HEK293 (cell line): ENCODE measurements around the gene ZFAND6.

Source experiments
- GFI1B ChIP-seq: fragments of 450-650 bp; formaldehyde crosslinking; IDR thresholded peaks from 2 replicates; pipeline ENCODE4 v1.5.1; 2016; ENCODE audit warnings: missing biosample characterization, missing genetic modification characterization
- GLI2 ChIP-seq: fragments of 450-650 bp; formaldehyde crosslinking; IDR thresholded peaks from 2 replicates; pipeline ENCODE4; 2017; ENCODE audit warnings: missing biosample characterization, missing genetic modification characterization, low read depth, borderline replicate concordance
- GLIS2 ChIP-seq: fragments of 450-650 bp; formaldehyde crosslinking; IDR thresholded peaks from 2 replicates; pipeline ENCODE4 v1.5.1; 2016; ENCODE audit warnings: missing biosample characterization, missing genetic modification characterization
- KLF9 ChIP-seq: fragments of 450-650 bp; formaldehyde crosslinking; IDR thresholded peaks from 2 replicates; pipeline ENCODE4 v1.5.1; 2016; ENCODE audit warnings: missing biosample characterization, missing genetic modification characterization, low read depth
- MZF1 ChIP-seq: fragments of 450-650 bp; formaldehyde crosslinking; IDR thresholded peaks from 2 replicates; pipeline ENCODE4 v1.5.1; 2017; ENCODE audit warnings: missing biosample characterization, missing genetic modification characterization, borderline replicate concordance
- OVOL3 ChIP-seq: fragments of 450-650 bp; formaldehyde crosslinking; IDR thresholded peaks from 2 replicates; pipeline ENCODE4 v1.5.1; 2016; ENCODE audit warnings: missing biosample characterization, missing genetic modification characterization
- SP2 ChIP-seq: fragments of 450-650 bp; formaldehyde crosslinking; IDR thresholded peaks from 2 replicates; pipeline ENCODE4 v1.5.1; 2016; ENCODE audit warnings: missing biosample characterization, missing genetic modification characterization
- ZBTB1 ChIP-seq: fragments of 450-650 bp; formaldehyde crosslinking; IDR thresholded peaks from 2 replicates; pipeline ENCODE4 v1.5.1; 2016; ENCODE audit warnings: missing biosample characterization, missing genetic modification characterization
- ZBTB49 ChIP-seq: fragments of 450-650 bp; formaldehyde crosslinking; IDR thresholded peaks from 2 replicates; pipeline ENCODE4 v1.5.1; 2016; ENCODE audit warnings: missing biosample characterization, missing genetic modification characterization, low read depth
- ZEB2 ChIP-seq: fragments of 450-650 bp; formaldehyde crosslinking; IDR thresholded peaks from 2 replicates; pipeline ENCODE4 v1.5.1; 2016; ENCODE audit warnings: missing biosample characterization, missing genetic modification characterization
- ZFP3 ChIP-seq: fragments of 450-650 bp; formaldehyde crosslinking; IDR thresholded peaks from 2 replicates; pipeline ENCODE4 v1.5.1; 2016; ENCODE audit warnings: low read depth, missing biosample characterization, missing genetic modification characterization
- ZFP69B ChIP-seq: fragments of 450-650 bp; formaldehyde crosslinking; IDR thresholded peaks from 2 replicates; pipeline ENCODE4 v1.5.1; 2016; ENCODE audit warnings: missing biosample characterization, missing genetic modification characterization
- ZNF274 ChIP-seq, 2 experiments: fragments of 200-500 bp in 1 of 2; fragments of 450-650 bp in 1 of 2; sonication (Bioruptor generic) in 1 of 2; formaldehyde crosslinking in 1 of 2; IDR thresholded peaks; 2 replicates each; pipeline versions ENCODE4 v1.5.1 to v1.6.1; 2014 to 2016; ENCODE audit warnings: borderline replicate concordance in 1 of 2, inconsistent platforms in 1 of 2, low read length in 1 of 2, missing biosample characterization in 1 of 2, missing genetic modification characterization in 1 of 2
- ZNF324 ChIP-seq: fragments of 450-650 bp; formaldehyde crosslinking; IDR thresholded peaks from 2 replicates; pipeline ENCODE4 v1.5.1; 2016; ENCODE audit warnings: missing biosample characterization, missing genetic modification characterization
- ZNF510 ChIP-seq: fragments of 450-650 bp; formaldehyde crosslinking; IDR thresholded peaks from 2 replicates; pipeline ENCODE4 v1.5.1; 2018; ENCODE audit warnings: mild to moderate bottlenecking, missing genetic modification characterization, missing biosample characterization; ENCODE audit not compliant: insufficient replicate concordance
- ZNF610 ChIP-seq: fragments of 450-650 bp; formaldehyde crosslinking; IDR thresholded peaks from 2 replicates; pipeline ENCODE4 v1.5.1; 2016; ENCODE audit warnings: missing biosample characterization, missing genetic modification characterization, borderline replicate concordance
- ZNF623 ChIP-seq: fragments of 450-650 bp; formaldehyde crosslinking; IDR thresholded peaks from 2 replicates; pipeline ENCODE4 v1.5.1; 2016; ENCODE audit warnings: missing biosample characterization, missing genetic modification characterization
- ZNF629 ChIP-seq: fragments of 450-650 bp; formaldehyde crosslinking; IDR thresholded peaks from 2 replicates; pipeline ENCODE4 v1.5.1; 2017; ENCODE audit warnings: missing biosample characterization, missing genetic modification characterization
- ZNF660 ChIP-seq: fragments of 450-650 bp; IDR thresholded peaks from 2 replicates; pipeline ENCODE4 v1.5.1; 2018; ENCODE audit warnings: missing biosample characterization, mild to moderate bottlenecking, missing genetic modification characterization
- ZNF76 ChIP-seq: fragments of 450-650 bp; formaldehyde crosslinking; IDR thresholded peaks from 2 replicates; pipeline ENCODE4; 2016; ENCODE audit warnings: low read depth, missing biosample characterization, missing genetic modification characterization, borderline replicate concordance
- ZNF830 ChIP-seq: fragments of 450-650 bp; IDR thresholded peaks from 2 replicates; pipeline ENCODE4 v1.5.0; 2018; ENCODE audit warnings: missing biosample characterization, missing genetic modification characterization, low read depth, mild to moderate bottlenecking, moderate library complexity
- ZSCAN23 ChIP-seq: fragments of 450-650 bp; formaldehyde crosslinking; IDR thresholded peaks from 2 replicates; pipeline ENCODE4 v1.5.1; 2016; ENCODE audit warnings: missing biosample characterization, missing genetic modification characterization
- ZSCAN4 ChIP-seq: fragments of 450-650 bp; formaldehyde crosslinking; IDR thresholded peaks from 2 replicates; pipeline ENCODE4 v1.5.1; 2017; ENCODE audit warnings: missing biosample characterization, missing genetic modification characterization
- TF ChIP-seq, protein P1 (sequence below): fragments of 450-650 bp; formaldehyde crosslinking; IDR thresholded peaks from 2 replicates; pipeline ENCODE4 v1.5.1; 2016; ENCODE audit warnings: missing biosample characterization, missing genetic modification characterization
- TF ChIP-seq, protein P2 (sequence below): fragments of 450-650 bp; formaldehyde crosslinking; IDR thresholded peaks from 2 replicates; pipeline ENCODE4 v1.5.1; 2017; ENCODE audit warnings: missing biosample characterization, missing genetic modification characterization
- TF ChIP-seq, protein P3 (sequence below): fragments of 450-650 bp; formaldehyde crosslinking; IDR thresholded peaks from 2 replicates; pipeline ENCODE4 v1.5.1; 2017; ENCODE audit warnings: missing biosample characterization, missing genetic modification characterization
- TF ChIP-seq, protein P4 (sequence below): fragments of 450-650 bp; formaldehyde crosslinking; IDR thresholded peaks from 2 replicates; pipeline ENCODE4 v1.5.1; 2016; ENCODE audit warnings: missing biosample characterization, missing genetic modification characterization

The ZFAND6 gene

DNA sequence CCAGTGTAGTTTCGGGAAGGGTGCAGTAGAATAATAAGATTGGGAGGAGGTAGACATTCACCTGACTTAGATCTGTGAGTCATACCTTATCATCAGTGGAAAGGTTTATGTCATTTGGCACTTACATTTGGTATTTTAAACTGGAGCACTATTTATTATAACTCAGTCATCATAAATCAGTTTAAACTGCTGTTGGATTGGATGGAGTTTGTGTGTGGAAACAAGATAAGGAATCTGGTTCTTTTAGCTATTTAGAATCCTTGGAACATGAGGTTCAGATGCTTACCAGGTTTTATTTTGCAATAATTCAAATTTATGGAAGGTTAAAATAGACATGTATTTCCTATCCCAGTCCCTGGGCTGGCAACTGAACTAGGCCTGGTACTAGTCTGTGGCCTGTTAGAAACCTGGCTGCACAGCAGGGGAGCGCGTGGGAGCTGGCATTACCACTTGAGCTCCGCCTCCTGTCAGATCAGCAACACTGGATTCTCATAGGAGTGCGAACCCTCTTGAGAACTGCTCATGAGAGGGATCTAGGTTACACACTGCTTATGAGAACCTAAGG lies 34.5 kb downstream of the ZFAND6 start (continued):
- TF ChIP-seq, protein P1, sequence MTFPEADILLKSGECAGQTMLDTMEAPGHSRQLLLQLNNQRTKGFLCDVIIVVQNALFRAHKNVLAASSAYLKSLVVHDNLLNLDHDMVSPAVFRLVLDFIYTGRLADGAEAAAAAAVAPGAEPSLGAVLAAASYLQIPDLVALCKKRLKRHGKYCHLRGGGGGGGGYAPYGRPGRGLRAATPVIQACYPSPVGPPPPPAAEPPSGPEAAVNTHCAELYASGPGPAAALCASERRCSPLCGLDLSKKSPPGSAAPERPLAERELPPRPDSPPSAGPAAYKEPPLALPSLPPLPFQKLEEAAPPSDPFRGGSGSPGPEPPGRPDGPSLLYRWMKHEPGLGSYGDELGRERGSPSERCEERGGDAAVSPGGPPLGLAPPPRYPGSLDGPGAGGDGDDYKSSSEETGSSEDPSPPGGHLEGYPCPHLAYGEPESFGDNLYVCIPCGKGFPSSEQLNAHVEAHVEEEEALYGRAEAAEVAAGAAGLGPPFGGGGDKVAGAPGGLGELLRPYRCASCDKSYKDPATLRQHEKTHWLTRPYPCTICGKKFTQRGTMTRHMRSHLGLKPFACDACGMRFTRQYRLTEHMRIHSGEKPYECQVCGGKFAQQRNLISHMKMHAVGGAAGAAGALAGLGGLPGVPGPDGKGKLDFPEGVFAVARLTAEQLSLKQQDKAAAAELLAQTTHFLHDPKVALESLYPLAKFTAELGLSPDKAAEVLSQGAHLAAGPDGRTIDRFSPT, result peak; percentile 74; the same call in 1 of the 2 replicates
- no peak for TF ChIP-seq ZBTB49 (tag by site-specific recombination)
- TF ChIP-seq SP2, result peak; percentile 57
- no peak for TF ChIP-seq ZNF830 (tag by site-specific recombination)
- 0 out of 2 replicates have a peak, but pooled peaks have one; percentile 29 for TF ChIP-seq GLIS2
- TF ChIP-seq ZNF324 (tag by site-specific recombination), result 0 out of 2 replicates have a peak, but pooled peaks have one; percentile 60
- TF ChIP-seq, protein P2, sequence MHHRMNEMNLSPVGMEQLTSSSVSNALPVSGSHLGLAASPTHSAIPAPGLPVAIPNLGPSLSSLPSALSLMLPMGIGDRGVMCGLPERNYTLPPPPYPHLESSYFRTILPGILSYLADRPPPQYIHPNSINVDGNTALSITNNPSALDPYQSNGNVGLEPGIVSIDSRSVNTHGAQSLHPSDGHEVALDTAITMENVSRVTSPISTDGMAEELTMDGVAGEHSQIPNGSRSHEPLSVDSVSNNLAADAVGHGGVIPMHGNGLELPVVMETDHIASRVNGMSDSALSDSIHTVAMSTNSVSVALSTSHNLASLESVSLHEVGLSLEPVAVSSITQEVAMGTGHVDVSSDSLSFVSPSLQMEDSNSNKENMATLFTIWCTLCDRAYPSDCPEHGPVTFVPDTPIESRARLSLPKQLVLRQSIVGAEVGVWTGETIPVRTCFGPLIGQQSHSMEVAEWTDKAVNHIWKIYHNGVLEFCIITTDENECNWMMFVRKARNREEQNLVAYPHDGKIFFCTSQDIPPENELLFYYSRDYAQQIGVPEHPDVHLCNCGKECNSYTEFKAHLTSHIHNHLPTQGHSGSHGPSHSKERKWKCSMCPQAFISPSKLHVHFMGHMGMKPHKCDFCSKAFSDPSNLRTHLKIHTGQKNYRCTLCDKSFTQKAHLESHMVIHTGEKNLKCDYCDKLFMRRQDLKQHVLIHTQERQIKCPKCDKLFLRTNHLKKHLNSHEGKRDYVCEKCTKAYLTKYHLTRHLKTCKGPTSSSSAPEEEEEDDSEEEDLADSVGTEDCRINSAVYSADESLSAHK, result peak; percentile 73
- no peak for TF ChIP-seq KLF9
- TF ChIP-seq ZNF510 (tag by site-specific recombination), result peak; percentile 47
- peak; percentile 16; the same call in 1 of the 2 replicates for TF ChIP-seq ZFP69B (tag by site-specific recombination)
- TF ChIP-seq ZNF610 (tag by site-specific recombination), result peak; percentile 43; the same call in 1 of the 2 replicates
- peak; percentile 75 for TF ChIP-seq ZEB2 (tag by site-specific recombination)
- peak; percentile 74 for TF ChIP-seq ZSCAN23
- no peak for TF ChIP-seq ZFP3
- TF ChIP-seq GLI2 (tag by site-specific recombination), result peak; percentile 69
- TF ChIP-seq ZNF660 (tag by site-specific recombination), result no peak
- TF ChIP-seq ZSCAN4, result 0 out of 2 replicates have a peak, but pooled peaks have one; percentile 19
- TF ChIP-seq ZBTB1 (tag by site-specific recombination), result 0 out of 2 replicates have a peak, but pooled peaks have one; percentile 66
- TF ChIP-seq MZF1, result peak; percentile 44; the same call in 1 of the 2 replicates
- no peak for TF ChIP-seq ZNF623
- TF ChIP-seq ZNF629 (tag by site-specific recombination), result peak; percentile 92
- TF ChIP-seq OVOL3 (tag by site-specific recombination), result peak; percentile 93
- TF ChIP-seq, protein P3, sequence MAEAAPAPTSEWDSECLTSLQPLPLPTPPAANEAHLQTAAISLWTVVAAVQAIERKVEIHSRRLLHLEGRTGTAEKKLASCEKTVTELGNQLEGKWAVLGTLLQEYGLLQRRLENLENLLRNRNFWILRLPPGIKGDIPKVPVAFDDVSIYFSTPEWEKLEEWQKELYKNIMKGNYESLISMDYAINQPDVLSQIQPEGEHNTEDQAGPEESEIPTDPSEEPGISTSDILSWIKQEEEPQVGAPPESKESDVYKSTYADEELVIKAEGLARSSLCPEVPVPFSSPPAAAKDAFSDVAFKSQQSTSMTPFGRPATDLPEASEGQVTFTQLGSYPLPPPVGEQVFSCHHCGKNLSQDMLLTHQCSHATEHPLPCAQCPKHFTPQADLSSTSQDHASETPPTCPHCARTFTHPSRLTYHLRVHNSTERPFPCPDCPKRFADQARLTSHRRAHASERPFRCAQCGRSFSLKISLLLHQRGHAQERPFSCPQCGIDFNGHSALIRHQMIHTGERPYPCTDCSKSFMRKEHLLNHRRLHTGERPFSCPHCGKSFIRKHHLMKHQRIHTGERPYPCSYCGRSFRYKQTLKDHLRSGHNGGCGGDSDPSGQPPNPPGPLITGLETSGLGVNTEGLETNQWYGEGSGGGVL (tag by site-specific recombination), result peak; percentile 89
- TF ChIP-seq ZNF274 (IDR thresholded peaks at IDR 0.05; ENCODE audit: low read length), result no peak
- TF ChIP-seq ZNF274 (tag by site-specific recombination; IDR thresholded peaks at IDR 0.05; ENCODE audit: borderline replicate concordance), result no peak
- TF ChIP-seq, protein P4, sequence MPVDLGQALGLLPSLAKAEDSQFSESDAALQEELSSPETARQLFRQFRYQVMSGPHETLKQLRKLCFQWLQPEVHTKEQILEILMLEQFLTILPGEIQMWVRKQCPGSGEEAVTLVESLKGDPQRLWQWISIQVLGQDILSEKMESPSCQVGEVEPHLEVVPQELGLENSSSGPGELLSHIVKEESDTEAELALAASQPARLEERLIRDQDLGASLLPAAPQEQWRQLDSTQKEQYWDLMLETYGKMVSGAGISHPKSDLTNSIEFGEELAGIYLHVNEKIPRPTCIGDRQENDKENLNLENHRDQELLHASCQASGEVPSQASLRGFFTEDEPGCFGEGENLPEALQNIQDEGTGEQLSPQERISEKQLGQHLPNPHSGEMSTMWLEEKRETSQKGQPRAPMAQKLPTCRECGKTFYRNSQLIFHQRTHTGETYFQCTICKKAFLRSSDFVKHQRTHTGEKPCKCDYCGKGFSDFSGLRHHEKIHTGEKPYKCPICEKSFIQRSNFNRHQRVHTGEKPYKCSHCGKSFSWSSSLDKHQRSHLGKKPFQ, result peak; percentile 42; the same call in 1 of the 2 replicates
- peak; percentile 85 for TF ChIP-seq GFI1B (tag by site-specific recombination)
- TF ChIP-seq ZNF76 (tag by site-specific recombination), result peak; percentile 32; the same call in 1 of the 2 replicates
